Stomach smooth muscle (tissue), 2 donors: ENCODE data around the gene COP1.

Experiments
- H3K27ac ChIP-seq: one replicate; pipeline ENCODE4 v1.7.0; 2013; ENCODE audit warnings: mild to moderate bottlenecking, low read length, inconsistent platforms
- H3K27me3 ChIP-seq, 2 donors: one replicate each; pipeline ENCODE4 v1.7.0; 2013; ENCODE audit warnings: low read length in 2 of 2; ENCODE audit not compliant: insufficient read depth in 2 of 2, control insufficient read depth in 1 of 2
- H3K36me3 ChIP-seq, 2 donors: one replicate each; pipeline ENCODE4 v1.7.0; 2013; ENCODE audit warnings: low read length in 2 of 2; ENCODE audit not compliant: control insufficient read depth in 2 of 2, insufficient read depth in 2 of 2
- H3K4me1 ChIP-seq: one replicate; pipeline ENCODE4 v1.7.0; 2013; ENCODE audit warnings: low read length; ENCODE audit not compliant: control insufficient read depth, insufficient read depth
- H3K4me3 ChIP-seq, 2 donors: one replicate each; pipeline ENCODE4 v1.7.0; 2013; ENCODE audit warnings: low read length in 2 of 2
- H3K9ac ChIP-seq, 2 donors: one replicate each; pipeline ENCODE4 v1.7.0; 2013; ENCODE audit warnings: low read length in 2 of 2, mild to moderate bottlenecking in 1 of 2
- H3K9me3 ChIP-seq, 2 donors: one replicate each; pipeline ENCODE4 v1.7.0; 2013; ENCODE audit warnings: low read length in 2 of 2; ENCODE audit not compliant: control insufficient read depth in 2 of 2
- donor health status: healthy.
- donor health status: Pancreatic carcinoma.

COP1 gene

GRCh38 chr1:176174108-176174507 lies 33.0 kb downstream of the COP1 start:
- no peaks in the 10 kb centered on the region for H3K4me1 ChIP-seq

DNA sequence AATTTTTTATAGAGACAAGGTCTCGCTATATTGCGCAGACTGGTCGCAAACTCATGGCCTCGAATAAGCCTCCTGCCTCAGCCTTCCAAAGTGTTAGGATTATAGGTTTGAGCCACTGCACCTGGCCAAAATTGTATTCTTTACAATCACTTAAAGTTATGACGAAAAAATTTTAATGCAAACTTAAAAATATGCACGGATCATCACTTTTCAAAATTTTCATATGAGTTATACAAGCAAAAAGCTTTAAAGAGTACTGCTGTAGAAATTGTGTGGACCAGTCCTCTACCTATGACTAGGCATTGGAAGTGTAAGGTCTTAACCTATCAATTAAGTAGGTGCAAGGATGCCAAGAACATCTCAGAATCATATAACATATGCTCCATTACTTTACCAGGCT lies 34.9 kb downstream of the COP1 start:
- Histone ChIP-seq H3K4me1 (no peaks in the 10 kb centered on the region), H3K4me3 (no peak overlapping the region), H3K36me3 (peaks cover 0 to 4% of the 10 kb centered on the region in 2 donors), H3K9me3 (no peaks in the 10 kb centered on the region), H3K9ac (no peak overlapping the region), H3K27ac (no peak overlapping the region), H3K27me3 (no peaks in the 10 kb centered on the region)

More at GRCh38 chr1:176174108-176174507, 33.0 kb downstream of the COP1 start:
- Histone ChIP-seq H3K4me3 (no peak overlapping the region), H3K27ac (no peak overlapping the region), H3K36me3 (peaks cover 0 to 4% of the 10 kb centered on the region in 2 donors), H3K27me3 (no peaks in the 10 kb centered on the region), H3K9ac (no peak overlapping the region), H3K9me3 (no peaks in the 10 kb centered on the region)

GRCh38 chr1:176167210-176167609 lies 39.9 kb downstream of the COP1 start:
- H3K27ac ChIP-seq = no peak overlapping the region
- H3K4me1 ChIP-seq = no peaks in the 10 kb centered on the region
- no peaks in the 10 kb centered on the region for H3K36me3 ChIP-seq
- H3K9me3 ChIP-seq = no peaks in the 10 kb centered on the region
- no peak overlapping the region for H3K4me3 ChIP-seq
- H3K9ac ChIP-seq = no peak overlapping the region
- H3K27me3 ChIP-seq = no peaks in the 10 kb centered on the region

DNA sequence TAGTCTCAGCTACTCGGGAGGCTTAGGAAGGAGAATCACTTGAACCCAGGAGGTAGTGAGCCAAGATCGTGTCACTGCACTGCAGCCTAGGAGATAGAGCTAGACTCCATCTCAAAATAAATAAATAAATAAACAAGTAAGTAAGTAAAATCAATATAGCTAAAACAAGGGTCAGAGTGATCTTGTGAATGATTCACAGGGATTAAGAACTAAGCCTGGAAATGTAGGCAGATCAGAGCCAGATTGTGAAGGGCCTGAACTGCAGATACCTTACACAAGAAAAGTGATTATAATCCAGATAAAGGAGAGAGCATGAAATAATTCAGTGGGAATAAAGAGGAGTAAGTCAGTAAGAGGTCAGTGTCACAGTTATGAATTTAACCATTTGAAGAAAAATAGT lies 41.5 kb downstream of the COP1 start:
- Histone ChIP-seq H3K9ac (no peak overlapping the region), H3K27me3 (no peaks in the 10 kb centered on the region), H3K9me3 (no peaks in the 10 kb centered on the region), H3K36me3 (peaks cover 0 to 5% of the 10 kb centered on the region in 2 donors), H3K27ac (no peak overlapping the region), H3K4me3 (no peak overlapping the region), H3K4me1 (no peaks in the 10 kb centered on the region)

- H3K27me3 ChIP-seq = no peaks in the 10 kb centered on the region
- no peaks in the 10 kb centered on the region for H3K9me3 ChIP-seq
- H3K36me3 ChIP-seq = peaks cover 0 to 5% of the 10 kb centered on the region in 2 donors
- H3K9ac ChIP-seq = no peak overlapping the region
- no peak overlapping the region for H3K27ac ChIP-seq
- no peaks in the 10 kb centered on the region for H3K4me1 ChIP-seq
- H3K4me3 ChIP-seq = no peak overlapping the region
Observed at GRCh38 chr1:176164014-176164678, 42.9 kb downstream of the COP1 start.

- peaks cover 2 to 8% of the 10 kb centered on the region in 2 donors for H3K9me3 ChIP-seq
- no peaks in the 10 kb centered on the region for H3K4me1 ChIP-seq
- H3K9ac ChIP-seq = no peak overlapping the region
- no peak overlapping the region for H3K4me3 ChIP-seq
- peaks cover 0 to 8% of the 10 kb centered on the region in 2 donors for H3K36me3 ChIP-seq
- no peaks in the 10 kb centered on the region for H3K27me3 ChIP-seq
- no peak overlapping the region for H3K27ac ChIP-seq
Observed at GRCh38 chr1:176159993-176160392, 47.1 kb downstream of the COP1 start.

DNA sequence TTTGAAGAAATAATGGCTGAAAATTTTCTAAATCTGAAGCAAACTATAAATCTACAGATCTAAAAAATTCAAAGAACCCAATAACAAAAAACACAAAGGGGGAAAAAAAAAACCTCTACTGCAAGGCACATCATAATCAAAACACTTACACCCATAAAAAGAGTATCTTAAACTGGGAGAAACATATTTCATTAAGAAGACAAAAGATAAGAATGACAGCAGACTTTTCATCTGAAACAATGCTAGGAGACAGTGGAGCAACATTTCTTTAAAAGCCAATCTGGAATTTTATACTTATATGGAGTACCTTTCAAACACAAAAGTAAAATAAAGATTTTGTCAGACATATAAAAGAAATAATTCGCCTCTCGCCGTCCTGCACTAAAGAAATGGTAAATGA lies 49.1 kb downstream of the COP1 start:
- Histone ChIP-seq H3K27ac (no peak overlapping the region), H3K36me3 (peaks cover 0 to 8% of the 10 kb centered on the region in 2 donors), H3K9me3 (peaks cover 2 to 8% of the 10 kb centered on the region in 2 donors)

GRCh38 chr1:176149939-176150807 lies 56.9 kb downstream of the COP1 start:
- Histone ChIP-seq H3K4me3 (no peak overlapping the region), H3K27ac (no peak overlapping the region), H3K9me3 (no peaks in the 10 kb centered on the region), H3K36me3 (peaks cover 0 to 4% of the 10 kb centered on the region in 2 donors), H3K9ac (no peak overlapping the region), H3K27me3 (no peaks in the 10 kb centered on the region), H3K4me1 (no peaks in the 10 kb centered on the region)

More for the DNA sequence above, 49.1 kb downstream of the COP1 start:
- no peaks in the 10 kb centered on the region for H3K27me3 ChIP-seq
- H3K4me1 ChIP-seq = no peaks in the 10 kb centered on the region
- no peak overlapping the region for H3K9ac ChIP-seq
- H3K4me3 ChIP-seq = no peak overlapping the region

GRCh38 chr1:176144526-176144925 lies 62.6 kb downstream of the COP1 start:
- Histone ChIP-seq H3K36me3 (peaks cover 0 to 4% of the 10 kb centered on the region in 2 donors), H3K4me3 (no peak overlapping the region), H3K27me3 (no peaks in the 10 kb centered on the region), H3K27ac (no peak overlapping the region), H3K9ac (no peak overlapping the region), H3K4me1 (no peaks in the 10 kb centered on the region), H3K9me3 (no peaks in the 10 kb centered on the region)

- Histone ChIP-seq H3K4me1 (no peaks in the 10 kb centered on the region), H3K9ac (no peak overlapping the region), H3K27ac (no peak overlapping the region), H3K9me3 (no peaks in the 10 kb centered on the region), H3K4me3 (no peak overlapping the region), H3K36me3 (peaks cover 0 to 4% of the 10 kb centered on the region in 2 donors), H3K27me3 (no peaks in the 10 kb centered on the region)
Observed at GRCh38 chr1:176142973-176143372, 64.1 kb downstream of the COP1 start.

DNA sequence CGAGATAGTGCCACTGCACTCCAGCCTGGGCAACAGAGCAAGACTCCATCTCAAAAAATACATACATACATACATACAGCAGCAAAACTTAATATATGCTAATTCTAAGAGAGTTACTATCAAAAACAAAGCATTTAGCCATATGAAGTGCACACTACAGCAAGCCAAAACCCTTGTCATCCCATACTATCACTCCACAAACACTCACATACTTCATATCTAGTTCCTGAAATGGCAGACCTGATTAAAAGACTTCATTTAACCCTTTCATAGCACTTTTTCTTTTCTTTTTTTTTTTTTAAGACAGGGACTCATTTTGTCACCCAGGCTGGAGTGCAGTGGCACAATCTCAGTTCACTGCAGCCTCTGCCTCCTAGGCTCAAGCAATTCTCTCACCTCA lies 65.6 kb downstream of the COP1 start:
- Histone ChIP-seq H3K9me3 (no peaks in the 10 kb centered on the region), H3K4me3 (no peak overlapping the region), H3K27ac (no peak overlapping the region), H3K9ac (no peak overlapping the region), H3K27me3 (no peaks in the 10 kb centered on the region), H3K4me1 (no peaks in the 10 kb centered on the region), H3K36me3 (no peaks in the 10 kb centered on the region)
